ENCODE data around the gene CCL27. TPM values are rescaled to one million over a fixed set of nuclear protein-coding genes. Genes with fewer than 3 reads are reported as not detected.
A peak's percentile ranks its signal among the peaks of the same experiment; 100 is the strongest.

The CCL27 gene
- total RNA-seq, 2 experiments from 2014 or later: not detected

DNA sequence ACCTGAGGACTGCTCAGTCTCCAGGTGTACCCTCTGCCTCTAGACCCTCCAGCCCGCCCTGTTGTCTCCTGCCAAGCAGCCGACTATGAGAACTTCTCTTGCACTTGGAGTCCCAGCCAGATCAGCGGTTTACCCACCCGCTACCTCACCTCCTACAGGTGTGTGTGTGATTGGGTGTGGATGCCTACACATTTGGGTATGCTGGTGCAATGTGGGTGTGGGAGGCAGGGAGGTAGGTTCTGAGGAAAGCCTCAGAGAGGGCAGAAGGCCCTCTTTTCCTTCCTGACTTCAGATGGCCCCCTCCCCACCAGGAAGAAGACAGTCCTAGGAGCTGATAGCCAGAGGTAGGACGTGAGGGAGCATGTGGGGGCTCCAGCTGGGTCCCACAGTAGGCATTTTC lies 5.5 kb downstream of the CCL27 start:
- POLR2A ChIA-PET: interaction anchor here (1.3 to 3.0 kb wide), 2 partner anchors 8 to 10 kb away, joined by 5 to 11 read pairs; partner anchors contain the start of gene GALT
- CTCF ChIA-PET: interaction anchor here (1.2 to 3.9 kb wide), 4 partner anchors 8 to 46 kb away, joined by 3 to 22 read pairs (median 6); partner anchors contain the start of genes GALT and SIGMAR1
- peaks cover 16% of the 10 kb centered on the region for H3K4me1 Mint-ChIP-seq (ENCODE audit: low read depth)

DNA sequence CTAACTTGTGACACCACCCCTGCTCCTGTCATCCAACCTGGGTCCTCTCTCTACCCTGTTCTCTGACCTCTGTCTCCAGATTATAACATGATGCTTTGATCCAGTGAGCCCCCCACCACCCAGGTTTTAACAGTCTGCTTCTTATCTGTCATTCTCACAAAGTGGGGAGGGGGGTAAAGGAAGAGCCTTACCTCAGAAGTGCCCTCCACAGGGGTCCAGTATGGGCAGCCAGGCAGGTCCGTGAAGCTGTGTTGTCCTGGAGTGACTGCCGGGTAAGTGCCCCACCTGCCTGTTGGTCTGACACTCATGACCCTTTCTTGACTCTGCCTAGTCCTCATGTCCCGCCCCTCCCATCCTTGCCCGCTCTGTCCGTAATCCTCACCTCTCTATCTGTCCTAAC lies 7.1 kb downstream of the CCL27 start:
- ChIA-PET POLR2A (interaction anchor here (0.9 to 3.0 kb wide), 4 partner anchors 8 to 35 kb away, joined by 3 to 11 read pairs (median 3); partner anchors contain the start of genes DCTN3 and GALT), CTCF (interaction anchor here (1.8 to 3.9 kb wide), 2 partner anchors 8 to 9 kb away, joined by 6 to 22 read pairs; partner anchors contain the start of gene GALT)
- no peaks in the 10 kb centered on the region for H3K9me3 Mint-ChIP-seq (ENCODE audit: insufficient read depth)
- peaks cover 4% of the 10 kb centered on the region for H3K36me3 Mint-ChIP-seq (ENCODE audit: low read depth)
- H3K4me3 Mint-ChIP-seq: no peak overlapping the region
- H3K4me1 Mint-ChIP-seq (ENCODE audit: low read depth): peaks cover 14% of the 10 kb centered on the region
- DNase-seq (no peak), ATAC-seq (no peak)
- H3K27ac Mint-ChIP-seq: no peak overlapping the region
- no peaks in the 10 kb centered on the region for H3K27me3 Mint-ChIP-seq (ENCODE audit: low read depth)

More for the DNA sequence above, 5.5 kb downstream of the CCL27 start:
- H3K36me3 Mint-ChIP-seq (ENCODE audit: low read depth): peaks cover 8% of the 10 kb centered on the region
- ATAC-seq: no peak
- no peaks in the 10 kb centered on the region for H3K27me3 Mint-ChIP-seq (ENCODE audit: low read depth)
- no peak overlapping the region for H3K4me3 Mint-ChIP-seq
- H3K9me3 Mint-ChIP-seq (ENCODE audit: insufficient read depth): no peaks in the 10 kb centered on the region
- H3K27ac Mint-ChIP-seq: no peak overlapping the region
- no peak for DNase-seq

DNA sequence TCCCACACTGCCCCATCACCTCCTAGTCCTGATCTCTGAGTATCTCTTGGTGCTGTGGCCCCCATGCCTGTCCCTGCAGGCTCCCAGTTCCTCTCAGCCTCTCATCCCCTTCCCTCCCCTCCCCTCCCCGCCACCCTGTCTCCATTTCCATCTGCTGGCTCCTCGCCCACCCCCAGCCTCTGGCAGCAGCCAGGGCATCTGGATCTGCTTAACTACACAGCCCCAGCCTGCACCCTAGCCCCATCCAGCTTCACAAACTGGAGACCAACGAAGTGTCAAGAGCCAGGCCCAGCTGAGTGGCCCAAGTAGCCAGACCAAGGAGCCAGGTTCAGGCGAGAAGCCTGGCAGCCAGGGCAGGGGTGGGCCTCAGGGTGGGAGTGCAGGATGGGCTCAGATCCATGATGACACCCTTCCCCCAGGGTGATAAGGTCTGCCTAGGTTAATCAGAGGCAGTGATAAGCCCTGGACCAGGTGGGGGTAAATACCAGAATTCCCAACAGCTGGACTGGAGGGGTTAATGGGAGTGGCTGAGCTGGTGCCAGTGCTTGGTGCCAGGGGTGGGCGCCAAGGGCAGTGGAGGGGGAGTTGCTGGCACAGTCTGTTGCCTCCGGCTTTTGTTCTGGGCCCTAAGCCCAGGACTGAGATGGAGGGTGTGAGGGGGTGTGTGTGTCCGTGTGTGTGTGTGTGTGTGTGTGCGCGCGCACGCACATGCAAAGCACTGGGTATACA lies 8.0 kb downstream of the CCL27 start:
- no peak overlapping the region for H3K4me3 Mint-ChIP-seq
- ChIA-PET CTCF (interaction anchor here (3.9 kb wide), 1 partner anchor 8 kb away, joined by 22 read pairs; the partner anchor contains the start of gene GALT), POLR2A (interaction anchor here (0.7 kb wide), 1 partner anchor 442 kb away, joined by 3 read pairs; no protein-coding TSS in a partner anchor)
- H3K9me3 Mint-ChIP-seq (ENCODE audit: insufficient read depth): no peaks in the 10 kb centered on the region
- no peak overlapping the region for H3K27ac Mint-ChIP-seq
- no peak for DNase-seq
- H3K4me1 Mint-ChIP-seq (ENCODE audit: low read depth): peaks cover 19% of the 10 kb centered on the region
- peaks cover 4% of the 10 kb centered on the region for H3K36me3 Mint-ChIP-seq (ENCODE audit: low read depth)
- no peak for ATAC-seq
- H3K27me3 Mint-ChIP-seq (ENCODE audit: low read depth): no peaks in the 10 kb centered on the region

DNA sequence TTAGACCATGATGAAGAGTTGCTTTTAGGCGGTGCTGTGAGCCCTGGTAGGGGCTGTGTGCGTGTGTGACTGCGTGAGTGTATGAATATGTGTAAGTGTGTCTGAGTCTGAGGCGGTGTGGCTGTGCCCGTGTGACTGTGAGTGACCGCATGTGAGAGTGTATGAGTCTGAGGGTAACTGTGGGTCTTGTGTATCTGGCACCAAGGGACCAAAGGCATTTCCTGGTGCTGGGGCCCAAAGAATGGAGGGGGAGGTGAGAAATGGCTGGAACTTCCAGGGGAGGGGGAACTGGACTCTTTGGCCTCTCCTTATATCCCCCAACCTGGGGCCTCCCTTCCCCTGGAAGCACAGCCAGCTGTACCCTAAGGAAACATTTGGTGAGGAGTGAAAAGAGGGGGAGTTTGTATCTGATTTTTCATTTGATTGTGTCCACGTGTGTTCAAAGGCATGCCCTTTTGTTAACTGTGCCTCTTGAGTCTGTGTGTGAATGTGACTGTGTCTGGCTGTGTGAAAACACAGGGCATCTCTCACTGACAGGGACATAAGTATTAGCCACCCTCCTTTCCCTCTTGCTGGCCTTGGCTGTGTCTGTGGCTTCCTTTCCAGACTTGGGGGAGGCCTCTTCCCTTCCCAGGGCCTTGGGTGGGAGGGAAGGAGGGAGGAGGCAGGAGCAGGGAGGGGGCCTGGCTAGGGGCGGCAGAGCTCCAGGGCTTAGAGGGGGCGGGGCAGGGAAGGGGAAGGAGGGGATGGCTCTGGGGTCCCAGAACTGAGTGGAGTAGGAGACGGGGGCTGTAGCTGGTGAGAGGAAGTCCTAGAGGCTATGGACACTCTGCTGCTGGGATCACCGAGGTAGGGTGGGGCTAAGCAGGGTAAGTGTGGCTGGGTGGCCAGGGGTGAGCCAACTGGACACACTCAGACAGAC lies 9.0 kb downstream of the CCL27 start:
- Mint-ChIP-seq H3K9me3 (ENCODE audit: insufficient read depth) (no peaks in the 10 kb centered on the region), H3K36me3 (ENCODE audit: low read depth) (peaks cover 13% of the 10 kb centered on the region), H3K27ac (no peak overlapping the region), H3K4me1 (ENCODE audit: low read depth) (peaks cover 30% of the 10 kb centered on the region), H3K27me3 (ENCODE audit: low read depth) (no peaks in the 10 kb centered on the region), H3K4me3 (no peak overlapping the region)
- ChIA-PET CTCF (interaction anchor here (1.2 kb wide), 1 partner anchor 9 kb away, joined by 3 read pairs; no protein-coding TSS in a partner anchor), POLR2A (interaction anchor here (0.7 to 1.1 kb wide), 3 partner anchors 10 to 443 kb away, joined by 3 to 5 read pairs (median 4); partner anchors contain the start of gene CCL27)
- ATAC-seq (no peak), DNase-seq (no peak)

DNA sequence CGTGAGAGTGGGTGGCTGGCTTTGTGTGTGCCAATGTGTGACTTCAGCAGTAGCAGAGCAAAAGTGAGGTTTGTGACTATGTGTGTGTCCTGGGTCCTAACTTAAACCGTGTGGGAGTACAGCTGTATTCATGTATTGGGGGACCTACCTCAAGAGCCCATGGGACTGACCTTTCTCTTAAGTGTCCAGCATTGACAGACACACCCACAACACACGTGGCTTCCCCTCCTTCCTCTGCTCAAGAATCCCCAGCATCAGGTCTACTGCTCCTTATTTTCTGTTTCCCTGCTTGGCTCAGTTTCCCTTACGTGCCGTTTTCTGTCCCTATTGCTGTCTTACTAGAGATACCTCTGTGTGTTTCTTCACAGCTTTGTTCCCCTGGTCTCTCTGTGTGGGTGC lies 9.9 kb downstream of the CCL27 start:
- no peak for DNase-seq
- Mint-ChIP-seq H3K4me1 (ENCODE audit: low read depth) (peaks cover 38% of the 10 kb centered on the region), H3K36me3 (ENCODE audit: low read depth) (peaks cover 20% of the 10 kb centered on the region), H3K27me3 (ENCODE audit: low read depth) (no peaks in the 10 kb centered on the region), H3K4me3 (no peak overlapping the region), H3K27ac (no peak overlapping the region), H3K9me3 (ENCODE audit: insufficient read depth) (no peaks in the 10 kb centered on the region)
- ChIA-PET CTCF (interaction anchor here (1.2 kb wide), 1 partner anchor 9 kb away, joined by 3 read pairs; no protein-coding TSS in a partner anchor), POLR2A (interaction anchor here (1.0 to 1.1 kb wide), 2 partner anchors 11 to 14 kb away, joined by 4 to 5 read pairs; partner anchors contain the start of gene CCL27)
- ATAC-seq: no peak

DNA sequence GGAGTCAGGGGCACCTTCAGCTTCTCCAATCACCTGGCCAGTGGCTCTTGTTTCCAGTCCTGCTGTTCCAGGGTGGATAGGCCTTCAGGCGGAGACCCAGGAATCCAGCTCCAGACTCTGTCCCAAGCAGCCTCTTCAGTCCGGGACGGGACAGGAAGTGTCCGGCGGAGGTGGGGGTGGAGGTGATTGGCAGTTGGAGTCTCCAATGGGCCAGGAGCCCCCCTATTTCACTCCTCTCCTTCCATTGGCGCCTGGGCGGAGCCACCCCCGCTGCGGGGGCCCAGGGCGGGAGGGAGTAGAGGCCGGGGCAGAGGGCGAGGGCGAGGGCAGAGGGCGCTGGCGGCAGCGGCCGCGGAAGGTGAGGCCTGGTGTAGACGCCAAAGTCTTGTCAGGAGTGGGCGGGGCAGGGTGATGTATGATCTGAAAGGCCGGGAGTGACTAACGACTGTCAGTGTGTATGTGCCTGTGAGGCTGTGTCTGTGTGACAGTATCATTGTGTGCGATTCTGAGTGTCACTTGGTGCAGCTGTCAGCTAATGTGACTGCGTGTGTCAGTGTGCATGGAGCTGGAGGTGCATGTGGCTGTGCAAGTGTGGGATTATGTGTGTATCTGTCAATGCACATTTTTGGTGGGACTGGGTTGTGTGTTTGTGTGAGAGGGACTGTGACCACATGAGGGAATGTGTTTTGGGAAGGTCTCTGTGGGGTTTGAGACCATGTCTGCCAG lies 10.4 kb downstream of the CCL27 start, which contains the start of gene IL11RA:
Gene IL11RA (plus strand): TSS at position 310 of the 726 bp plus-strand sequence. CDS start 3,033 bp downstream, outside the sequence.
- H3K27ac Mint-ChIP-seq: no peak within 1 kb of the TSS
- CTCF ChIA-PET: interaction anchor here (1.2 to 6.8 kb wide), 2 partner anchors 10 kb away, joined by 3 to 86 read pairs; partner anchors contain the start of gene CCL27
- H3K4me3 Mint-ChIP-seq: no peak within 1 kb of the TSS
- ATAC-seq (no peak), DNase-seq (peak; percentile 33)
- no peaks in the 10 kb centered on the region for H3K27me3 Mint-ChIP-seq (ENCODE audit: low read depth)
- POLR2A ChIA-PET: interaction anchor here (0.5 to 1.1 kb wide), 2 partner anchors 11 to 14 kb away, joined by 3 to 4 read pairs; partner anchors contain the start of gene CCL27
- H3K9me3 Mint-ChIP-seq (ENCODE audit: insufficient read depth): no peaks in the 10 kb centered on the region
- H3K36me3 Mint-ChIP-seq (ENCODE audit: low read depth): peaks cover 26% of the 10 kb centered on the region
- peaks cover 42% of the 10 kb centered on the region for H3K4me1 Mint-ChIP-seq (ENCODE audit: low read depth)

DNA sequence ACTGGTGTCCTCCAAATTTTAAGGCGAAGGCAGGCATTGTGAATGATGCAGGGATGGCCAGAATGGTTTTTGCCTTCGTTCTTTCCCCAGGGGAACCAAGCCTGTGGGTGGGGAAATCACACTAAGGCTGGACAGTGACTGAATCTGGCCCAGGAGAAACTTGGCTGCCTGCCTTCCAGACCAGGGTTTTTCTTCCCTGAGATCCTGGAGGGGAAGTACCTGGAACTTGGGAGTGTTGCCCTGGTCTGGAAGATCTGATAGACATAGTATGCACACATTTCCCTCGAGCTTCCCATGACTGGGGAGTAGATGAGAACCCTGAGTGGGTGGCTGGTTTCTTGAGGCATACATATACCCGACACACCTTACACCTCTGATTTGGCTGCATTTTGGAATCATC lies 11.1 kb downstream of the CCL27 start:
- Mint-ChIP-seq H3K4me1 (ENCODE audit: low read depth) (peaks cover 44% of the 10 kb centered on the region), H3K36me3 (ENCODE audit: low read depth) (peaks cover 28% of the 10 kb centered on the region)
- DNase-seq: no peak

DNA sequence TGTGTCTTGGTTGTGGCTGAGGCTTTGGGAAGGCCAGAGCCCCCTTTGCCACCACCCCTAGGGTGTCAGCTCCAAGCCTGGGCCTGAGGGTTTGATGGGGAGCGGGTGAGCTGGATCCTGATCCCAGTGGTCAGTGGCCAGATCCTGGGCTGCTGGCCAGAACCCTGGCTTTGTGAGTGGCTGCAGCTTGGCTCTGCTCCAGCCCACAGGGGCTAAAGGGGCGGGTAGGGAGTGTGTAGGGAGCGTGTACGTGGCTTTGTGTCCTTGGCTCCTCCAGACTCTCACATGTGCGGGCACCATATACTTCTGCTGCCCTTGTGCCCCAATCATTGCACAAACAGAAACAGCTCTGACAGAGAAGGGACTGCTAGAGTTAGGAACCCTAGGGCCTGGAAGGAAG lies 11.6 kb downstream of the CCL27 start:
- peaks cover 49% of the 10 kb centered on the region for H3K4me1 Mint-ChIP-seq (ENCODE audit: low read depth)
- H3K27me3 Mint-ChIP-seq (ENCODE audit: low read depth): no peaks in the 10 kb centered on the region
- H3K27ac Mint-ChIP-seq: no peak overlapping the region
- no peak for DNase-seq
- H3K9me3 Mint-ChIP-seq (ENCODE audit: insufficient read depth): no peaks in the 10 kb centered on the region
- ChIA-PET CTCF (interaction anchor here (6.8 kb wide), 1 partner anchor 12 kb away, joined by 86 read pairs; the partner anchor contains the start of gene CCL27), POLR2A (interaction anchor here (0.8 kb wide), 1 partner anchor 14 kb away, joined by 3 read pairs; no protein-coding TSS in a partner anchor)
- H3K4me3 Mint-ChIP-seq: no peak overlapping the region
- ATAC-seq: no peak
- H3K36me3 Mint-ChIP-seq (ENCODE audit: low read depth): peaks cover 28% of the 10 kb centered on the region

More for the DNA sequence above, 11.1 kb downstream of the CCL27 start:
- H3K4me3 Mint-ChIP-seq: no peak overlapping the region
- H3K27ac Mint-ChIP-seq: no peak overlapping the region
- no peaks in the 10 kb centered on the region for H3K9me3 Mint-ChIP-seq (ENCODE audit: insufficient read depth)
- CTCF ChIA-PET: interaction anchor here (6.8 kb wide), 1 partner anchor 11 kb away, joined by 86 read pairs; the partner anchor contains the start of gene CCL27
- POLR2A ChIA-PET: interaction anchor here (0.5 kb wide), 1 partner anchor 13 kb away, joined by 3 read pairs; no protein-coding TSS in a partner anchor
- H3K27me3 Mint-ChIP-seq (ENCODE audit: low read depth): no peaks in the 10 kb centered on the region
- ATAC-seq: no peak

DNA sequence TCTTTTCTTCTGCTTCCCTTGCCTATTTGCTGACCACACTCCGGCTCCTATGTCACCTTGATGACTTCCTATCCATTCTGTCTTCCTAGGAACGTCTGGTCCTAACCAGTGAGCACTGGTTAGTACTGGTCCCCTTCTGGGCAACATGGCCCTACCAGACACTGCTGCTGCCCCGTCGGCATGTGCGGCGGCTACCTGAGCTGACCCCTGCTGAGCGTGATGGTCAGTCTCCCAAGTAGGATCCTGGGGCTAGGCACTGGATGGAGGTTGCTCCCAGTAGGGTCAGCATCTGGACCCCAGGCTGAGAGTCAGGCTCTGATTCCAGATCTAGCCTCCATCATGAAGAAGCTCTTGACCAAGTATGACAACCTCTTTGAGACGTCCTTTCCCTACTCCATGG lies 13.8 kb downstream of the CCL27 start:
- Mint-ChIP-seq H3K4me3 (peak overlapping the region; percentile 5), H3K36me3 (ENCODE audit: low read depth) (peaks cover 28% of the 10 kb centered on the region), H3K27me3 (ENCODE audit: low read depth) (no peaks in the 10 kb centered on the region), H3K4me1 (ENCODE audit: low read depth) (peaks cover 50% of the 10 kb centered on the region), H3K9me3 (ENCODE audit: insufficient read depth) (no peaks in the 10 kb centered on the region), H3K27ac (no peak overlapping the region)
- no peak for ATAC-seq
- ChIA-PET CTCF (interaction anchor here (1.6 to 6.9 kb wide), 3 partner anchors 14 to 54 kb away, joined by 4 to 156 read pairs (median 86); partner anchors contain the start of genes CCL27 and SIGMAR1), POLR2A (interaction anchor here (0.6 to 5.1 kb wide), 4 partner anchors 11 to 532 kb away, joined by 3 to 27 read pairs (median 4); partner anchors contain the start of gene DCTN3)
- no peak for DNase-seq

DNA sequence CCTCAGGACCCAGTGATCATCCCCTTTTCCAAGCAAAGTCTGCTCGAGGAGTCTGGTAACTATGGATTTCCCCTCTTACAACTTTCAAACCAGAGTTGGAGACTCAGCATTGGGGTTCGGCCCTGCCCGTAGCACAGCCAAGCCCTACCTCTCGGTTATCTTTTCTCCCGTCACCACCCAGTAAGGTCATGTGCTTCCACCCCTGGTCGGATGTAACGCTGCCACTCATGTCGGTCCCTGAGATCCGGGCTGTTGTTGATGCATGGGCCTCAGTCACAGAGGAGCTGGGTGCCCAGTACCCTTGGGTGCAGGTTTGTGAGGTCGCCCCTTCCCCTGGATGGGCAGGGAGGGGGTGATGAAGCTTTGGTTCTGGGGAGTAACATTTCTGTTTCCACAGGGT lies 14.8 kb downstream of the CCL27 start:
- Mint-ChIP-seq H3K36me3 (ENCODE audit: low read depth) (peaks cover 28% of the 10 kb centered on the region), H3K4me3 (peak overlapping the region; percentile 91), H3K27ac (peak overlapping the region; percentile 88), H3K27me3 (ENCODE audit: low read depth) (no peaks in the 10 kb centered on the region), H3K9me3 (ENCODE audit: insufficient read depth) (no peaks in the 10 kb centered on the region), H3K4me1 (ENCODE audit: low read depth) (peaks cover 43% of the 10 kb centered on the region)
- ATAC-seq: no peak
- no peak for DNase-seq
- ChIA-PET CTCF (interaction anchor here (0.6 to 6.9 kb wide), 6 partner anchors 9 to 467 kb away, joined by 3 to 156 read pairs (median 16); partner anchors contain the start of genes ATOSB, CCL27 and SIGMAR1), POLR2A (interaction anchor here (1.6 to 5.1 kb wide), 6 partner anchors 9 to 27 kb away, joined by 3 to 45 read pairs (median 10); partner anchors contain the start of genes DCTN3 and SIGMAR1)

Measured in activated CD8-positive, alpha-beta T cell treated with anti-CD3 and anti-CD28 coated beads, Interleukin-2, amount 10 ng/mL, durations not matched to agents 7 days and 5 days (primary cell).